Measurements from ENCODE around the gene GRIA3.
"Not testable (repeated sequence)": the region's sequence is repeated elsewhere in the genome, so short reads cannot be mapped to it uniquely, and the experiment has no call there.

Gene GRIA3

GRCh38 chrX:123277347-123277746 lies 93.3 kb downstream of the GRIA3 start:
- H3K4me3 ChIP-seq (ENCODE audit: insufficient read depth in 1 of 2, low read depth in 1 of 2, low read length in 2 of 2) = no peak overlapping the region
- no peak for DNase-seq
- no peak overlapping the region for H3K18ac ChIP-seq (ENCODE audit: low read depth in 1 of 2, low read length in 2 of 2)

GRCh38 chrX:123277821-123278220 lies 93.7 kb downstream of the GRIA3 start:
- 72% methylated on average over 3 of the region's 3 CpGs for WGBS
- Histone ChIP-seq H3K36me3 (ENCODE audit: control insufficient read depth in 1 of 2, insufficient read depth in 2 of 2, low read depth in 1 of 2, low read length in 2 of 2) (no peaks in the 10 kb centered on the region), H4K8ac (ENCODE audit: low read length) (no peak overlapping the region), H2BK5ac (ENCODE audit: low read depth, low read length, poor library complexity, severe bottlenecking) (no peak overlapping the region), H3K27me3 (ENCODE audit: control insufficient read depth in 1 of 2, insufficient read depth in 1 of 2, low read length in 2 of 2) (no peaks in the 10 kb centered on the region), H3K79me1 (replicated peaks; ENCODE audit: low read length, poor library complexity, severe bottlenecking) (no peaks in the 10 kb centered on the region), H2BK12ac (ENCODE audit: low read length in 2 of 2) (no peak overlapping the region), H3K14ac (ENCODE audit: low read length in 2 of 2) (no peak overlapping the region), H3K9ac (ENCODE audit: low read length) (no peak overlapping the region), H2BK15ac (ENCODE audit: low read depth, poor library complexity, severe bottlenecking) (no peak overlapping the region), H2BK120ac (ENCODE audit: low read depth, low read length) (no peak overlapping the region), H4K91ac (ENCODE audit: low read length) (no peak overlapping the region), H3K18ac (ENCODE audit: low read depth in 1 of 2, low read length in 2 of 2) (no peak overlapping the region), H3K23ac (ENCODE audit: low read length in 2 of 2) (no peak overlapping the region), H2AK5ac (ENCODE audit: low read length, severe bottlenecking) (no peak overlapping the region), H3K4me1 (ENCODE audit: control insufficient read depth, insufficient read depth, low read depth, low read length) (no peaks in the 10 kb centered on the region), H2AFZ (ENCODE audit: low read depth, low read length) (no peak overlapping the region), H3K4me3 (ENCODE audit: insufficient read depth in 1 of 2, low read depth in 1 of 2, low read length in 2 of 2) (no peak overlapping the region), H3K9me3 (ENCODE audit: control insufficient read depth, low read length) (no peaks in the 10 kb centered on the region), H3K4me2 (ENCODE audit: low read length, poor library complexity, severe bottlenecking) (no peak overlapping the region), H3K27ac (ENCODE audit: low read length, poor library complexity, severe bottlenecking) (no peak overlapping the region), H3K4ac (ENCODE audit: low read depth in 1 of 2, low read length in 2 of 2) (no peak overlapping the region)
- no peak for DNase-seq

More at GRCh38 chrX:123277347-123277746, 93.3 kb downstream of the GRIA3 start:
- Histone ChIP-seq H3K9ac (ENCODE audit: low read length) (no peak overlapping the region), H2BK15ac (ENCODE audit: low read depth, poor library complexity, severe bottlenecking) (no peak overlapping the region), H3K14ac (ENCODE audit: low read length in 2 of 2) (no peak overlapping the region), H3K36me3 (ENCODE audit: control insufficient read depth in 1 of 2, insufficient read depth in 2 of 2, low read depth in 1 of 2, low read length in 2 of 2) (no peaks in the 10 kb centered on the region), H3K23ac (ENCODE audit: low read length in 2 of 2) (no peak overlapping the region), H3K4ac (ENCODE audit: low read depth in 1 of 2, low read length in 2 of 2) (no peak overlapping the region), H3K27me3 (ENCODE audit: control insufficient read depth in 1 of 2, insufficient read depth in 1 of 2, low read length in 2 of 2) (no peaks in the 10 kb centered on the region), H3K4me1 (ENCODE audit: control insufficient read depth, insufficient read depth, low read depth, low read length) (no peaks in the 10 kb centered on the region), H3K27ac (ENCODE audit: low read length, poor library complexity, severe bottlenecking) (no peak overlapping the region), H4K8ac (ENCODE audit: low read length) (no peak overlapping the region), H3K4me2 (ENCODE audit: low read length, poor library complexity, severe bottlenecking) (no peak overlapping the region), H2AK5ac (ENCODE audit: low read length, severe bottlenecking) (no peak overlapping the region), H4K91ac (ENCODE audit: low read length) (no peak overlapping the region), H3K9me3 (ENCODE audit: control insufficient read depth, low read length) (no peaks in the 10 kb centered on the region), H2AFZ (ENCODE audit: low read depth, low read length) (no peak overlapping the region), H2BK12ac (ENCODE audit: low read length in 2 of 2) (no peak overlapping the region), H2BK5ac (ENCODE audit: low read depth, low read length, poor library complexity, severe bottlenecking) (no peak overlapping the region), H3K79me1 (replicated peaks; ENCODE audit: low read length, poor library complexity, severe bottlenecking) (no peaks in the 10 kb centered on the region), H2BK120ac (ENCODE audit: low read depth, low read length) (no peak overlapping the region)
- WGBS = 71% methylated on average over 3 of the region's 4 CpGs

GRCh38 chrX:123282241-123282640 lies 98.2 kb downstream of the GRIA3 start:
- H3K4me3 ChIP-seq (ENCODE audit: insufficient read depth in 1 of 2, low read depth in 1 of 2, low read length in 2 of 2) = no peak overlapping the region
- H3K23ac ChIP-seq (ENCODE audit: low read length in 2 of 2) = no peak overlapping the region
- no peaks in the 10 kb centered on the region for H3K27me3 ChIP-seq (ENCODE audit: control insufficient read depth in 1 of 2, insufficient read depth in 1 of 2, low read length in 2 of 2)
- H2AK5ac ChIP-seq (ENCODE audit: low read length, severe bottlenecking) = no peak overlapping the region
- no peak overlapping the region for H3K4ac ChIP-seq (ENCODE audit: low read depth in 1 of 2, low read length in 2 of 2)
- H2BK12ac ChIP-seq (ENCODE audit: low read length in 2 of 2) = no peak overlapping the region
- H3K9ac ChIP-seq (ENCODE audit: low read length) = no peak overlapping the region
- WGBS = 87% methylated on average over 5 of the region's 5 CpGs
- H3K79me1 ChIP-seq (replicated peaks; ENCODE audit: low read length, poor library complexity, severe bottlenecking) = no peaks in the 10 kb centered on the region
- H3K14ac ChIP-seq (ENCODE audit: low read length in 2 of 2) = no peak overlapping the region
- no peak overlapping the region for H4K91ac ChIP-seq (ENCODE audit: low read length)
- H3K9me3 ChIP-seq (ENCODE audit: control insufficient read depth, low read length) = no peaks in the 10 kb centered on the region
- H2BK5ac ChIP-seq (ENCODE audit: low read depth, low read length, poor library complexity, severe bottlenecking) = no peak overlapping the region
- H2AFZ ChIP-seq (ENCODE audit: low read depth, low read length) = no peak overlapping the region
- no peak overlapping the region for H3K4me2 ChIP-seq (ENCODE audit: low read length, poor library complexity, severe bottlenecking)
- H4K8ac ChIP-seq (ENCODE audit: low read length) = no peak overlapping the region
- H3K27ac ChIP-seq (ENCODE audit: low read length, poor library complexity, severe bottlenecking) = no peak overlapping the region
- H2BK15ac ChIP-seq (ENCODE audit: low read depth, poor library complexity, severe bottlenecking) = no peak overlapping the region
- no peak overlapping the region for H2BK120ac ChIP-seq (ENCODE audit: low read depth, low read length)
- H3K36me3 ChIP-seq (ENCODE audit: control insufficient read depth in 1 of 2, insufficient read depth in 2 of 2, low read depth in 1 of 2, low read length in 2 of 2) = no peaks in the 10 kb centered on the region
- H3K4me1 ChIP-seq (ENCODE audit: control insufficient read depth, insufficient read depth, low read depth, low read length) = no peaks in the 10 kb centered on the region
- H3K18ac ChIP-seq (ENCODE audit: low read depth in 1 of 2, low read length in 2 of 2) = no peak overlapping the region
- no peak for DNase-seq

GRCh38 chrX:123283407-123283806 lies 99.3 kb downstream of the GRIA3 start:
- H2BK120ac ChIP-seq (ENCODE audit: low read depth, low read length); H2BK15ac ChIP-seq (ENCODE audit: low read depth, poor library complexity, severe bottlenecking); H2AK5ac ChIP-seq (ENCODE audit: low read length, severe bottlenecking); H2AFZ ChIP-seq (ENCODE audit: low read depth, low read length); H3K9ac ChIP-seq (ENCODE audit: low read length); H3K4me3 ChIP-seq (ENCODE audit: insufficient read depth in 1 of 2, low read depth in 1 of 2, low read length in 2 of 2); H4K91ac ChIP-seq (ENCODE audit: low read length); H2BK12ac ChIP-seq (ENCODE audit: low read length in 2 of 2); H3K79me1 ChIP-seq (replicated peaks; ENCODE audit: low read length, poor library complexity, severe bottlenecking); H3K23ac ChIP-seq (ENCODE audit: low read length in 2 of 2); H3K36me3 ChIP-seq (ENCODE audit: control insufficient read depth in 1 of 2, insufficient read depth in 2 of 2, low read depth in 1 of 2, low read length in 2 of 2); H3K27ac ChIP-seq (ENCODE audit: low read length, poor library complexity, severe bottlenecking); H3K4me2 ChIP-seq (ENCODE audit: low read length, poor library complexity, severe bottlenecking); H3K18ac ChIP-seq (ENCODE audit: low read depth in 1 of 2, low read length in 2 of 2); H4K8ac ChIP-seq (ENCODE audit: low read length); H3K4me1 ChIP-seq (ENCODE audit: control insufficient read depth, insufficient read depth, low read depth, low read length); H3K9me3 ChIP-seq (ENCODE audit: control insufficient read depth, low read length); DNase-seq; H3K27me3 ChIP-seq (ENCODE audit: control insufficient read depth in 1 of 2, insufficient read depth in 1 of 2, low read length in 2 of 2); H3K4ac ChIP-seq (ENCODE audit: low read depth in 1 of 2, low read length in 2 of 2); H3K14ac ChIP-seq (ENCODE audit: low read length in 2 of 2); H2BK5ac ChIP-seq (ENCODE audit: low read depth, low read length, poor library complexity, severe bottlenecking): not testable (repeated sequence)
- WGBS = 26% methylated on average over 5 of the region's 6 CpGs
